GM19023 (cell line): ENCODE results near the gene FKBP10.

Experiments
- ATAC-seq: cut with Tn5 transposase; IDR thresholded peaks from one replicate; pipeline ENCODE4 v1.9.1; 2021; ENCODE audit warnings: mild to moderate bottlenecking, moderate library complexity; ENCODE audit not compliant: unreplicated experiment

The FKBP10 gene

GRCh38 chr17:41781404-41782110, 31.2 kb upstream of the FKBP10 start:
- no peak for ATAC-seq

- no peak for ATAC-seq
Measured at GRCh38 chr17:41782142-41782541, 30.7 kb upstream of the FKBP10 start.

- no peak for ATAC-seq
Measured at GRCh38 chr17:41784207-41784744, 28.5 kb upstream of the FKBP10 start.

GRCh38 chr17:41785091-41785858, 27.5 kb upstream of the FKBP10 start:
- no peak for ATAC-seq

GRCh38 chr17:41785859-41786226, 27.0 kb upstream of the FKBP10 start:
- no peak for ATAC-seq

- ATAC-seq = peak; percentile 77
Measured at GRCh38 chr17:41786227-41787020, 26.4 kb upstream of the FKBP10 start, which contains the start of gene JUP. TSS of gene JUP (minus strand) at chr17:41786711. CDS start at chr17:41771854, 14,857 bp downstream.

GRCh38 chr17:41787021-41787418, 25.8 kb upstream of the FKBP10 start:
- ATAC-seq = no peak

- no peak for ATAC-seq
Measured at GRCh38 chr17:41792845-41793783, 19.7 kb upstream of the FKBP10 start.

- ATAC-seq = no peak
Measured at GRCh38 chr17:41793784-41794539, 18.8 kb upstream of the FKBP10 start.

- no peak for ATAC-seq
Measured at GRCh38 chr17:41794540-41794975, 18.2 kb upstream of the FKBP10 start.

- ATAC-seq = no peak
Measured at GRCh38 chr17:41796121-41796895, 16.5 kb upstream of the FKBP10 start.

GRCh38 chr17:41797377-41797776, 15.4 kb upstream of the FKBP10 start:
- ATAC-seq = no peak

- ATAC-seq = no peak
Measured at GRCh38 chr17:41799366-41799765, 13.4 kb upstream of the FKBP10 start.

GRCh38 chr17:41800601-41801373, 12.0 kb upstream of the FKBP10 start:
- ATAC-seq = no peak

GRCh38 chr17:41801374-41802271, 11.2 kb upstream of the FKBP10 start:
- no peak for ATAC-seq

- no peak for ATAC-seq
Measured at GRCh38 chr17:41803049-41804020, 9.5 kb upstream of the FKBP10 start.
